HCEC 1CT (cell line): Measurements from ENCODE around the gene ZNF614.
"Not testable (repeated sequence)": the region's sequence is repeated elsewhere in the genome, so short reads cannot be mapped to it uniquely, and the experiment has no call there.

Experiments used
- DNase-seq: peaks from one replicate; pipeline ENCODE4 v3.0.0-alpha.2; 2017

ZNF614 gene

DNA sequence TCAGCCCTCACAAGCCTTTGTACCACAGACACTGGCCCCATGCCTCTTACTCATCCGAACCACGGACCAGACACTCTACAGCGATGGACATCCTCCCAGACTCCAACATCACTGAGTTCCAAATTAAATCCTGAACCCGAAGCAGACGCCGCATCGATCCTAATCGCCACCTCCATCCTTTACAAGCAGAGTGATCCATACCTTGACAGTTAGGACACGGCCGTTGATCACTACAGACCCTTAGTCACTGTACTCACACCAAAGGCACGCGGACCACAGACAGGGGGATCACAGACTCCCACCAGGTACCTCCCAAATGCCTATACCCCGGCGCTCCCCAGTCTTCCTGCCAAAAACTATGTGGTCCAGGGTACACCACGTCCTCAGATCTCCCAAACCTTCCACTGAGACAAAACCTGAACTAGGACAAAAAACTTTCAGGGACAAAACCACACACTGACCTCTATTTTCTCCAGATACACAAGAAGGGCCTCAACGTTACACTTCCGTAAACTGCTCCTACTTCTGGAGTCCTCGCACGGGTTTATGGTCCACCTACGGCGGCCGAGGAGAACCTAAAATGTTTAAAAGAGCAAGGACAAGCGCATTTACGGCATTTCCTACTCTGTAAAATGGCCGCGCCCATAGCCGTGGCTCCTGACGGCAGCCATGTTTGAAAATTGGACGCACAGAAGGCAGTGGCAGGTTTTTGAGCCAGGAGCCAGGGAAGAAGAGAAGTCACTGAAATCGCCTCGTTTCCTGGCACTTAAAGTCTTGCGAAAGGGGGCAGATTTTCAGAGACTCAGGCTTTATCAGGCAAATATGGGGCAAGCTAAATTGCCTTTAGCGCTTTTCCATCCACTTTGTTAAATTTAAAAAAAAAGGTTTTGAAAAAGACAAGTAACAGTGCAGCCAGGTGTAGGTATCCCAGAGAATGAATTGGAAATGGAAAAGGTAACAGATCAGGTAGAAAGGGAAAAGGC, 41.6 kb downstream of the ZNF614 start, which contains the start of gene ZNF350:
Gene ZNF350, minus strand, starts transcription at position 532 of the 983 bp plus-strand sequence. CDS start 12,480 bp downstream, outside the sequence.
- peak; percentile 80 for DNase-seq

DNA sequence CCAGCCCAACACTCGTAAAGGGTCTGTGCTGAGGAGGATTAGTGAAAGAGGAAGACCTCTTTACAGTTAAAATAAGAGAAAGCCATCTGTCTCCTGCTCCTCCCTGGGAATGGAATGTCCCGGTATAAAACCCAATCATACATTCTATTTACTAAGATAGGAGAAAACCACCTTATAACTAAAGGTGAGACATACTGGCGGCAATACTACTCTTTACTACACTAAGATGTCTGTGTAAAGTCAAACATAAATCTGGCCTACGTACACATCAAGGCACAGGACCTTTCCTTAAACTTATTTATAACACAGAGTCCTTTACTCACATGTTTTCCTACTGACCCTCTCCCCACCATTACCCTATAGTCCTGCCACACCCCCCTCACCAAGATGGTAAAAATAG, 44.8 kb downstream of the ZNF614 start:
- no peak for DNase-seq

DNA sequence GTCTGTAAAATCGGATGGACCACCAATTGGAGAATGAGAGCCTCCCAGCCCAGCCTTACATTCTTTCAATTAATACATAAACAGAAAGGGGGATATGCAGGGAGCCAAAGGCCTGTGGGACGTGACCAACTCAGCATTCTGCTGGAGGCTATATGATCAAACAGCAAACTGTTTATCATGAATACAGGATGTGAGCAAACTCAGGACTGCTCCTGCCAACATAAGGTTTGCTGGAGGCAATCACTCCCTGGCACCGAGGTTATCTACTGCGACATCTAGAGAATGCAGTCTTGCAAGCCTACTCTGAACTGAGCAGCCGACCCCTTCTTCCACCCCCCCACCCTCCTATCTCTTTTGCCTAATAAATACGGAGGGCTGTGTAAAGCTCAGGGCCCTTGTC, 47.3 kb downstream of the ZNF614 start:
- DNase-seq, result not testable (repeated sequence)

GRCh38 chr19:51980116-51980736, 48.0 kb downstream of the ZNF614 start:
- no peak for DNase-seq

DNA sequence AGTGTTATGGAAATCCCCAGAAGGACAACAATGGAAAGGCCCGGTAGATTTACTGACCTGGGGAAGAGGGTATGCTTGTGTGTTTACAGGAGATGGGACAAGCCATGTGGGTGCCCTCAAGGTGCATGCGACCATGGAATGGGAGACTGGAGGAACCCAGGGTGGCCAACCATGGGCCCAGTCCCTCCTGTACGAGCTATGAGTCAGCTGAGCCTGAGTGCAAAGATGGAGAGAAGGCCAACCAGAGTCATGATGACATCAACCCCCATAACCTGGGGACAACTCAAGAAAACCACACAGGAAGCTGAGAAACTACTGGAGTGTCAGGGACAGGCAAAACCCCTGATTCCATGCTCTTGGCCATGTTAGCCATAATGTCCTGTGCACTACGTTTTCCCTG, 49.3 kb downstream of the ZNF614 start:
- DNase-seq, result no peak

DNA sequence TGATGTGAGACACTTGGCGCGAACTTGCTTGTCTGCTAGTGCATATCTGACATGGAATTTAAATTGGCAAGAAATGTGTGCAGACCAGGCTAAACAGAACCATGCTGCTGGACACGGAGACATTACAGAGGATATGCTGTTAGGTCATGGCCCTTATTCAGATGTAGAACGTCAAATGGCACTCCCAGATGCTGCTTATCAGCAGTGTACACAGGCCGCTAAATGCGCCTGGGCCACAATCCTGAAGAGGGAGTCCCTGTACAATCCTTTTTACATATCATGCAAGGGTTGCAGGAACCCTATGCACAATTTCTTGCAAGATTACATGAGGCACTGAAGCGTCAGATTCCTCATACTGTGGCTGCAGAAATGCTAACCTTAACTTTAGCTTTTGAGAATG, 50.8 kb downstream of the ZNF614 start:
- DNase-seq, result no peak

DNA sequence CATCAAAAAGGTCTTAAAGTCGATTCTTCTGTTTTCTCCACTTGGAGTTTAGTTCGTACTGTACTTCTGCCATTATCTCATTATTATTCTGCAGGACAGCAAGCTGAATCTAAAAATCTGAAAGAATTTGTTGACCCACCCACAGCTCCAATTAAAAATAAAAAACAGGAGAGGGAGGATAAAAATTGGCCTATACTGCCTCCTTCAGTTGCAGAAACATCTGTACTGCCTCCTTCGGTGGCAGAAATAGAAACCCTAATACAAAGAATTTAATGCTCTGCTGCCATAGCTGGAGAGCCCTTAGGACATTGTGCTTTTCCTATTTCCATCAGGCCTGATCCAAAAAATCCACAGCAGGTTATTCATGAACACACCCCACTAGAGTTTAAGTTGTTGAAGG, 51.3 kb downstream of the ZNF614 start:
- no peak for DNase-seq

DNA sequence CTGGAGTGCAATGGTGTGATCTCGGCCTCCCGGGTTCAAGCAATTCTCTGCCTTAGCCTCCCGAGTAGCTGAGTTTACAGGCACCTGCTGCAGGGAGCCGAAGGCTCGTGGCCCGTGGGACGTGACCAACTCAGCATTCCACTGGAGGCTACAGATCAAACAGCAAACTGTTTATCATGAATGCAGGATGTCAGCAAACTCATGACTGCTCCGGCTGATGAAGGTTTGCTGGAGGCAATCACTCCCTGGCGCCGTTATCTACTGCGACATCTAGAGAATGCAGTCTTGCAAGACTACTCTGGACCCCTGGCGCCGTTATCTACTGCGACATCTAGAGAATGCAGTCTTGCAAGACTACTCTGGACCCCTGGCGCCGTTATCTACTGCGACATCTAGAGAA, 52.4 kb downstream of the ZNF614 start:
- DNase-seq, result not testable (repeated sequence)

GRCh38 chr19:51971624-51972023, 56.6 kb downstream of the ZNF614 start:
- no peak for DNase-seq

DNA sequence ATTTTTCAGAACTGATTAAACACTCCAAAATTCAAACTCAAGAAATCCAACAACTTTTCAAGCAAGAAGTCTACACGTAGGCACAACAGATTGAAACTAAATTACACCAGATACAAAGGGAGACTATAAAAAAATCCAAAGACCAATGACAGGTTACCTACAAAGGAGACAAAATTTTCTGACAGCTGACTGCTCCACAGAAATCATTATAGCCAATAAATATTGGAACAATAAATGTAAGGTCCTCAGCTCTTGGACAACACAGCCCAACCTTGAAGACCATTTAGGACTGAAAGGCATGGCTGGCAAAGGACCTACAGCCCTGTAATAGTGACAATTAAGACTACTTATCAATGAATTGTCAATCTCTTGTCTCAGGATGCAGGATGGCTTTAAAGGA, 57.5 kb downstream of the ZNF614 start:
- no peak for DNase-seq

DNA sequence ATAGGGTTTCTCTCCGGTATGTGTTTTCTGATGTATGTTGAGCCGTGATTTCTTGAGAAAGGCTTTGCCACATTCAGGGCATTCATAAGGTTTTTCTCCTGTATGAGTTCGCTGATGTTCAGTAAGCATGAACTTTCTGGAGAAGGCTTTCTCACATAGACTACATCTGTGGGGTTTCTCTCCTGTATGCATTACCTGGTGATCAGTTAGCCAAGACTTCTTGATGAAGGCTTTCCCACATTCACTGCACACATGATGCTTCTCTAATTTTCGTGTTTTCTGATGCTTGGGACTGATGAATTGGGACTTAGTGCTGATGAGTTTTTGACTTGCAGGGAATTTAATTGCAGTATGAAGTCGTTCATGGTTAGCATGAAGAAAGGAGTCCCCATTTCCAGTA, 62.6 kb downstream of the ZNF614 start:
- DNase-seq, result no peak
